IMR-90 (cell line): ENCODE data around the gene CEP68. TPM values are rescaled to one million over a fixed set of nuclear protein-coding genes. Genes with fewer than 3 reads are reported as not detected.

Experiments used
- ATAC-seq: fragments of 200-7000 bp; cut with Tn5 transposase; 2 replicates; pipeline ENCODE4 v1.9.1; 2020; ENCODE audit warnings: low read depth, mild to moderate bottlenecking, moderate library complexity
- BruUV-seq: library from RNA; stranded (reverse); fragments of 400-500 nt; replicated peaks from 2 replicates; lab custom pipeline; 2021; lab: Mats Ljungman, UMichigan
- CTCF ChIA-PET: fragments of 300-600 bp; formaldehyde crosslinking; extraction: SDS; loops from one replicate; lab custom pipeline; 2021; ENCODE audit warnings: antibody characterized with exemption; lab: Yijun Ruan, JAX
- POLR2A ChIA-PET: fragments of 300-600 bp; sonication (Branson Sonifier 250); formaldehyde crosslinking; loops from one replicate; lab custom pipeline; 2022; ENCODE audit warnings: antibody characterized with exemption; ENCODE audit not compliant: unreplicated experiment; lab: Charles Lee
- DNase-seq: peaks from one replicate; pipeline ENCODE4 v3.0.0; 2013
- H2AFZ ChIP-seq: replicated peaks from 2 replicates; pipeline ENCODE3; 2013; ENCODE audit warnings: low read length, mild to moderate bottlenecking; ENCODE audit not compliant: poor library complexity
- H2AK5ac ChIP-seq: 2 replicates; pipeline ENCODE4 v1.6.1; 2013; ENCODE audit warnings: low read depth, low read length, inconsistent platforms
- H2AK9ac ChIP-seq: replicated peaks from 2 replicates; pipeline ENCODE3; 2013; ENCODE audit warnings: mild to moderate bottlenecking, low read depth, low read length, moderate library complexity; ENCODE audit not compliant: poor library complexity
- H2BK120ac ChIP-seq: 2 replicates; pipeline ENCODE4 v1.6.1; 2013; ENCODE audit warnings: low read depth, low read length, inconsistent platforms
- H2BK15ac ChIP-seq: 3 replicates; pipeline ENCODE4 v1.6.1; 2013; ENCODE audit warnings: low read depth, low read length, inconsistent platforms
- H2BK20ac ChIP-seq: 2 replicates; pipeline ENCODE4 v1.6.1; 2013; ENCODE audit warnings: low read depth, mild to moderate bottlenecking, inconsistent platforms, low read length, moderate library complexity
- H2BK5ac ChIP-seq: 2 replicates; pipeline ENCODE4 v1.6.1; 2013; ENCODE audit warnings: mild to moderate bottlenecking, low read depth, low read length, inconsistent platforms; ENCODE audit not compliant: poor library complexity, severe bottlenecking
- H3K14ac ChIP-seq: replicated peaks from 2 replicates; pipeline ENCODE4 v1.6.1; 2013; ENCODE audit warnings: low read depth, low read length, inconsistent platforms
- H3K18ac ChIP-seq: 2 replicates; pipeline ENCODE4 v1.6.1; 2013; ENCODE audit warnings: low read depth, low read length, control low read depth
- H3K23ac ChIP-seq: 2 replicates; pipeline ENCODE4 v1.6.1; 2013; ENCODE audit warnings: low read depth, low read length, inconsistent platforms
- H3K27ac ChIP-seq: 2 replicates; pipeline ENCODE4 v1.5.1; 2013; ENCODE audit warnings: mild to moderate bottlenecking, control low read depth, low read length; ENCODE audit not compliant: insufficient read depth
- H3K27me3 ChIP-seq: 2 replicates; pipeline ENCODE4 v1.6.1; 2013; ENCODE audit warnings: low read length; ENCODE audit not compliant: control insufficient read depth, insufficient read depth
- H3K36me3 ChIP-seq: 2 replicates; pipeline ENCODE4 v1.6.1; 2013; ENCODE audit warnings: low read length, mixed read lengths; ENCODE audit not compliant: control insufficient read depth, insufficient read depth
- H3K4ac ChIP-seq: 2 replicates; pipeline ENCODE4 v1.6.1; 2013; ENCODE audit warnings: low read depth, low read length, inconsistent platforms
- H3K4me1 ChIP-seq: 2 replicates; pipeline ENCODE4 v1.6.1; 2013; ENCODE audit warnings: low read length, mixed read lengths; ENCODE audit not compliant: control insufficient read depth, insufficient read depth
- H3K4me2 ChIP-seq: 2 replicates; pipeline ENCODE4 v1.6.1; 2013; ENCODE audit warnings: low read depth, mild to moderate bottlenecking, control low read depth, low read length, moderate library complexity
- H3K4me3 ChIP-seq: 2 replicates; pipeline ENCODE4 v1.5.1; 2013; ENCODE audit warnings: low read depth, mild to moderate bottlenecking, control low read depth, low read length, moderate library complexity; ENCODE audit not compliant: insufficient read depth
- H3K56ac ChIP-seq: 2 replicates; pipeline ENCODE4 v1.6.1; 2013; ENCODE audit warnings: low read length, inconsistent platforms; ENCODE audit not compliant: insufficient read depth; ENCODE audit errors: extremely low read depth
- H3K79me1 ChIP-seq, 2 experiments: 2 replicates each; pipeline ENCODE4 v1.6.1; 2013; ENCODE audit warnings: low read length in 2 of 2, inconsistent platforms in 1 of 2, low read depth in 1 of 2
- H3K9ac ChIP-seq: 2 replicates; pipeline ENCODE4 v1.6.1; 2013; ENCODE audit warnings: low read depth, low read length, control low read depth
- H3K9me1 ChIP-seq: 2 replicates; pipeline ENCODE4 v1.6.1; 2013; ENCODE audit warnings: low read length, inconsistent platforms; ENCODE audit not compliant: insufficient read depth
- H3K9me3 ChIP-seq: 2 replicates; pipeline ENCODE4 v1.6.1; 2013; ENCODE audit warnings: low read length; ENCODE audit not compliant: control insufficient read depth, insufficient read depth
- H4K20me1 ChIP-seq: 2 replicates; pipeline ENCODE4 v1.6.1; 2013; ENCODE audit warnings: low read length, inconsistent platforms; ENCODE audit not compliant: insufficient read depth
- H4K5ac ChIP-seq: 2 replicates; pipeline ENCODE4 v1.6.1; 2013; ENCODE audit warnings: mild to moderate bottlenecking, low read depth, low read length, control low read depth
- H4K8ac ChIP-seq, 2 experiments: 2 replicates each; pipeline ENCODE4 v1.6.1; 2013; ENCODE audit warnings: low read depth in 2 of 2, low read length in 2 of 2, control low read depth in 1 of 2, inconsistent platforms in 1 of 2
- H4K91ac ChIP-seq: 2 replicates; pipeline ENCODE4 v1.6.1; 2013; ENCODE audit warnings: low read depth, low read length, inconsistent platforms; ENCODE audit not compliant: insufficient read depth
- WGBS, 2 experiments: methylation state at CpG; one replicate each; pipeline versions ENCODE4 v1.1.5 to v1.1.7; 2013; ENCODE audit warnings: missing lambda C conversion rate in 2 of 2; ENCODE audit not compliant: insufficient read length in 1 of 2; ENCODE audit errors: extremely low coverage in 2 of 2; 5-methylcytosine and 5-hydroxymethylcytosine counted together
- dilution Hi-C: fragments of 300-500 bp; cut with HindIII; formaldehyde crosslinking; loops from one replicate; pipeline ENCODE4 v1.14.3; 2018; ENCODE audit warnings: low sequenced_read_pairs; ENCODE audit not compliant: unreplicated experiment
- in situ Hi-C: fragments of 300-500 bp; cut with MboI; formaldehyde crosslinking; loops from 3 replicates; pipeline ENCODE4 v1.14.3; 2019; ENCODE audit warnings: low sequenced_read_pairs, inconsistent platforms, mixed read lengths
- intact Hi-C: fragments of 100-400 bp; cut with micrococcal nuclease; formaldehyde crosslinking; loops from 2 replicates; pipeline ENCODE4 v1.10.0; 2022
- polyA plus RNA-seq, 3 experiments: library from polyadenylated mRNA; depleted of rRNA; stranded (reverse); fragments of >200 nt; gene quantifications; 2 replicates each; pipeline ENCODE4 v1.2.3, GENCODE V29; 2012; ENCODE audit warnings: low replicate concordance in 1 of 3
- total RNA-seq: library from RNA; depleted of rRNA; stranded (reverse); fragments of >200 nt; gene quantifications from 2 replicates; pipeline ENCODE4 v1.2.3, GENCODE V29; 2012
- TF ChIP-seq, protein P1 (sequence below): fragments of 150-350 bp; IDR thresholded peaks from 2 replicates; pipeline ENCODE4 v1.6.1; 2016; ENCODE audit warnings: low read depth, mild to moderate bottlenecking, low read length, moderate library complexity, borderline replicate concordance

Gene CEP68
- total and polyA plus RNA-seq, 2 of the 4 experiments (the other 2 are of a cell fraction) = 5.5 to 5.6 TPM

- no peak overlapping the region for H2BK15ac ChIP-seq
- H2AK9ac ChIP-seq = no peak overlapping the region
- H3K14ac ChIP-seq = no peak overlapping the region
- H4K91ac ChIP-seq = no peak overlapping the region
- H2BK20ac ChIP-seq = no peak overlapping the region
- peaks cover 4% of the 10 kb centered on the region; the same call in 1 of the 2 replicates for H3K4me1 ChIP-seq
- TF ChIP-seq, protein P1, sequence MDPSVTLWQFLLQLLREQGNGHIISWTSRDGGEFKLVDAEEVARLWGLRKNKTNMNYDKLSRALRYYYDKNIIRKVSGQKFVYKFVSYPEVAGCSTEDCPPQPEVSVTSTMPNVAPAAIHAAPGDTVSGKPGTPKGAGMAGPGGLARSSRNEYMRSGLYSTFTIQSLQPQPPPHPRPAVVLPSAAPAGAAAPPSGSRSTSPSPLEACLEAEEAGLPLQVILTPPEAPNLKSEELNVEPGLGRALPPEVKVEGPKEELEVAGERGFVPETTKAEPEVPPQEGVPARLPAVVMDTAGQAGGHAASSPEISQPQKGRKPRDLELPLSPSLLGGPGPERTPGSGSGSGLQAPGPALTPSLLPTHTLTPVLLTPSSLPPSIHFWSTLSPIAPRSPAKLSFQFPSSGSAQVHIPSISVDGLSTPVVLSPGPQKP = no peak
- H3K9ac ChIP-seq = no peak overlapping the region
- no peak overlapping the region for H4K8ac ChIP-seq
- BruUV-seq = no TSS peak
- no peaks in the 10 kb centered on the region for H4K20me1 ChIP-seq
- H2AK5ac ChIP-seq = no peak overlapping the region
- H3K56ac ChIP-seq = no peak overlapping the region
- peaks cover 3% of the 10 kb centered on the region for H3K27me3 ChIP-seq
- H2BK5ac ChIP-seq = no peak overlapping the region
- H3K23ac ChIP-seq = no peak overlapping the region
- dilution Hi-C loops = no loop called here
- H3K4me2 ChIP-seq = no peak overlapping the region
- H3K79me1 ChIP-seq = no peaks in the 10 kb centered on the region
- intact Hi-C loops = no loop called here
- WGBS, 2 experiments = 80% methylated on average over 5 of the region's 11 CpGs; no CpG with 5 or more reads in 1 of the 2 experiments
- H3K36me3 ChIP-seq = no peaks in the 10 kb centered on the region
- H2AFZ ChIP-seq = no peak overlapping the region
- H3K9me1 ChIP-seq = 0 out of 2 replicates have a peak, but pooled peaks cover 3% of the 10 kb centered on the region
- ATAC-seq (no peak), DNase-seq (no peak)
- H3K27ac ChIP-seq = no peak overlapping the region
- no peak overlapping the region for H4K5ac ChIP-seq
- H3K18ac ChIP-seq = no peak overlapping the region
- H3K4ac ChIP-seq = no peak overlapping the region
- POLR2A ChIA-PET = no interaction called here
- in situ Hi-C loops = loop anchor here (25.0 kb wide), 1 partner anchor 693 kb away; no protein-coding TSS in a partner anchor
- CTCF ChIA-PET = no interaction called here
- H2BK120ac ChIP-seq = no peak overlapping the region
- no peak overlapping the region for H3K4me3 ChIP-seq
- H3K9me3 ChIP-seq = no peaks in the 10 kb centered on the region
These were observed 25.5 kb upstream of the CEP68 start for GRCh38 chr2:65030476-65031332.
